NCI-H526 (cell line): ENCODE measurements around the gene BRAT1.

ENCODE experiments used
- DNase-seq, 2 experiments: peaks; one replicate each; lab custom pipeline; 2025; lab: John Stamatoyannopoulos, UW

BRAT1 gene

DNA sequence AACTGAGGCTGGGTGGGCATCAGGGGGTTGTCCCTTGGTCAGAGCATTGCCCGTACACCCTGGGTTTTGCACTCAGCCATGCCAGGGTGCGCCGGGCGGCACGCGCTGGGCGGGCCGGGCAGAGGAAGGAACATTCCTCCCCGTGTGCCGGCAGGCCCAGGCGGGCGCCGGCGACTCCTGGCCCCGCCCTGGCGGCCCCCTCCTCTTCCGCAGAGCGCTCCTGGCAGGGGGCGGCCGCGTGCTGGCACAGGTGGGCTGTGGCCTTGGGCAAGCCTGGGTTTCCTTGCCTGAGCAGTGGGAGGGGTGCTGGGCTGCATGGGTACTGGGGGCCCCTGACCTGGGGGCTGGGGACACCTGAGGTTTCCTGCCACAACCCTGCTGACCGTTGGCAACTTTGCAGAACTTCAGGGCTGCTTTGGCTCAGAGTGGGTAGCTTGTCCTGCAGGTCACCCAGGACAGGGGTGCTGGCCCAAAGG is 31.8 kb downstream of the BRAT1 start:
- DNase-seq, result peak; percentile 45 to 87

DNA sequence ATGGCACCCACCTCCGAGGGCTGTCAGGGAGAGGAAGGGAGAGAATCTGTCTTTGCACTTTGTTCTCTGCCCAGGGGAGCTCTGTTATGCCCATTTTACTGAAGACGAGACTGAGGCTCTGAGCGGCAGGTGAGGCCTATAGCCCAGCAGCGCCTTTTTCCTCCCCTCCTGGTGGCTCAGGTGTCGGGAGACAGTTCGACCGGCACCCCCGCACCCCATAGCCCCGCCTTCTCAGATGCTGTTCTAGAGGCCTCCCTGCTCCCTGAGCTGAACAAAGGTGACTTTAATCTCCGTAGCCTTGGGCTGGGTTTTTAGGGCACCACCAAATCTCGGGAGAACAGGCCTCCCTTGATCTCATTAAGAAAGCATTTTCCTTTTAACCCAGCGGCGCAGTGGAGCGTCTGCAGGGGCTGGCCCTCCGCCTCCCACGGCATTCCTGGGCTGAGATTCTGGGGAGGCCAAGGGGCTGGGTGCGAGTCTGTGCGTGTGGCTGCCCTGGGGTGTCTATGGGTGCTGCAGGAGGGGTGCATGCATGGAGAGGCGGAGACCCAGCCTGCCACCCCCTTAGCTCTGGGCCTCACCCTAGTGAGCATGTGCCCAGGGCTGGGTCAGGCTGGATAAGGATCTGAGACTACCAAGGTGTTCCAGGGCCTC is 32.4 kb downstream of the BRAT1 start:
- DNase-seq, result peak in 1 of 2 experiments; percentile 44

DNA sequence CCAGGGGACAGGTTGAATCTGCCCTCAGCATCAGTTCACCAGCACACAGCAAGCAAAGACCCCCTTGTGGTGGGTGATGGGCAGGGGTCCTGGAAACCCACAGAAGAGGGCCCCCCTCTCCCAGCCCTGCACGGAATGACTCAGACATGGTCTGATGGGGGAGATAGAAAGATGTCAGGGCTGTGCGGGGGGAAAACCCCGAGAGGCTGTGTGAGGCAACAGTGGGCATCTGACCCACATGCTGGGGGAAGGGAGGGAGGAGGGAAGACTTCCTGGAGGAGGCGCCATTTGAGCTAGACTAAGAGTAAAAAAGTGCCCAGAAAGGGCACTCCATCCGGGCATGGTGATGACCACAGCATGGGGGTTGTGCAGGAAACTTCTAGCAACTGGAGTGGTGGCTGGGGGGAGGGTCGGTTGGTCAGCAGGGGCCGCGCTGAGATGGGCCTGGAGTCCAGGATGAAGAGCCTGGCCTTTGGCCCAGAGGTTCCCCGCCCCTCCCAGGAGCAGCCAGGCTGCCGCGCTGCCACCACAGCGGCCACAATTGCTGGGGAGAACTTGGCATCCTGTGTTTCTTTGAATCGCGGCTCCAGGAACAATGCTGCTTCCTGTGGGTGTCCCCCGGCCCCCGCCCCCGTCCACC is 33.3 kb downstream of the BRAT1 start:
- DNase-seq, result no peak

DNA sequence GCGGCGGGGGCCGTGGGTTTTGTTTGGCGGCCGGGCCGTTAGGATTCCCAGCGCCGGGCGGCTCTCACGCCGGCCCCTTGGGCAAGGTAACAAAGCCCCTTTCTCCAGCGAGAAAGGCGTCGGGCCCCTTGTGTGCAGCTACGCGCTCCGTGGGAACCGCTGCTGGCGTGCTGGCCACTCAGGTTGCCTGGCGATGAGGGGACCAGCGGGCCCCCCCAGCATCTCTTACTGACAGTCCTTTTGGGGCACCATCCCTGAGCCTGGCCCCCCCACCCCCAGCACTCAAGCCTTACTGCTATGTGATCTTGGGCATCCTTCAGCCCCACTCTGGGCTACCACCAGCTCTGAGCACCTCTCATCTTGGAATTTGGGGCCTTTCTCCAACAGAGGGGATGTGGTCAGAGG is 34.0 kb downstream of the BRAT1 start:
- DNase-seq, result peak in 1 of 2 experiments; percentile 50

DNA sequence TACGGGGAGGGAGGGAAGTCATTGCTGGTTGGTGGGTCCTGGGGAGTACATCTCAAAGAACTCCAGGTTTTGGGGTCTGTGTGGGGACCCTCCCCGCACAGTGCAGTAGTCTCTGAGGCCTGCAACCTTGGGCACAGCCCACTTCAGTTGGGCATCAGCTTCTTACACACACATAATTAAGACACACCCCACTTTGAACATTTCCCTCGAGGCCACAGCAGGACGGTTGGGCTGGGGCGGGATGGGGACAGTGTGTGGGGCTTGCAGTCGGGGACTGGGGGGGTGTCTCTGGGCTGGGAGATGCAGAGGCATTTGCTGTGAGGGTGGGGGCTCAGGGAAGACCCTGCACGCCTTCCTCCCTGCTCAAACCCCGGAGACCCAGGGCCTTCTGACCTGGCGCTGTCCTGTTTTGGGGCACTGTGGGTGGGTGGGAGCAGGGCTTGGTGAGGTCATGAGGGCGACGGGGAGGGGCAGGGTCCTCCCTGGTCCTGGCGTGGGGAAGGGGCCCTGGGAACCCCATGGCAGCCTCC is 34.5 kb downstream of the BRAT1 start:
- no peak for DNase-seq

DNA sequence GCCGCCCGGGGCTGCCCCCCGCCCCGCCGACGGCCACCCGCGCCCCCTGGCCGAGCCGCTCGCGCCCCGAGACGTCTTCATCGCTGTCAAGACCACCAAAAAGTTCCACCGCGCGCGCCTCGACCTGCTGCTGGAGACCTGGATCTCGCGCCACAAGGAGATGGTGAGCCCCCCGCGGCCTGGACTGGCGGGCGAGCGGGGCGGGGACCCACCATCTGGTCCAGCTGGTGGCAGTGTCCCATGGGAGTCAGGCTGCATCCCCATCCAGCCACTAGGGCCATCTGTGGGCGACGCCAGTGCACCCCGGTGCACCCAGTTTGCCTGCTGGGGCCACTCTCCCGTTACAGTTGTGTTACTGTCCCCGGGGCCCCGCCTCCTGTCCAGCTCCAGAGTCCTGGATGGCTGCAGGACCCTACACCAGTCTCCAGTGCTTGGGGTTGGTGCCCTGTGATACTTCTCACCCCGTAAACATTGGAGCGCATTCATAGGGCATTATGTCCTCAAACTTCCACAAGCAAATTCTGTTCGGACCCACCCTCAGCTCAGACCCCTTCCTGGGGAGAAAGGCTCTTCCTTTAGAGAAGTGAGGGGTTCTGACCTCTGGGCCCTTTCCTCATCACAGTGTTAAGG is 35.1 kb downstream of the BRAT1 start:
- DNase-seq, result peak in 1 of 2 experiments; percentile 50

DNA sequence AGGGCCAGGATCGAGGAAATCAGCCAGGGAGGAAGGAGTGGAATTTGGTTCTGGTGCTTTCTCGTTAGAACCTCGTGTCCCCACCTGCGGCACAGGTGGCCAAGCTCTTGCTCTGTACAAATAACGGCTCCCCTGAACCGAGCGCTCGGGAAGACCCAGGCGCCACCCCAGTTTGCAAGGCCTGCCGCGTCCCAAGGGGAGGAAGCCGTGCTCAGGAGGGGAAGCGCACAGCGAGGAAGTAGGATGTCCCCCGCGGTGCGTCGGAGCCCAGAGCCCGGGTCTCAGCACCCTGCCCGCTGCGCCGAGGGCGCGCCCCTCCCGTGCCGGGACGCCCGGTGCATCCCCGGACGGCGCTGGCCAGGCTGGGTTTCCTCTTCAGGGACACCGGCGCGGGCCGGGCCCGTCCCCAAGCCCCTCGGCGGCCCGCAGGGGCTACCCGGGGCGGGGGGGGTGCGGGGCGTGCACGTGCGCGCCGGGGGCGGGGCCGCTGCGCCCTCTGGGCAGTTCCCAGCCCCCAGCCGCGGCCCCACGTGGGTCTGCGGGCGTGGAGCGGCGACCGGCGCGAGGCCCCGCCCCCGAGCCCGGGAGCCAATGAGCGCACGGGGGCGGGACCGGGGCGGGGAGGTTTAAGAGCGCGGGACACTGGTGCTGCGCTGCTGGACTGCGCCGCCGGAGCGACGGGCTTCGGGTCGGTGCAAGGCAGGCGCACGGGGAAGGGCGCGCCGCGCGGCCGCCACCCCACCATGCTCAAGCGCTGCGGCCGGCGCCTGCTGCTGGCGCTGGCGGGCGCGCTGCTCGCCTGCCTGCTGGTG is 36.0 kb downstream of the BRAT1 start, which contains the start of gene LFNG:
TSS of gene LFNG (plus strand) at position 656 of the 812 bp plus-strand sequence. CDS start at position 744, 88 bp downstream.
- DNase-seq, result peak; percentile 43 to 97

DNA sequence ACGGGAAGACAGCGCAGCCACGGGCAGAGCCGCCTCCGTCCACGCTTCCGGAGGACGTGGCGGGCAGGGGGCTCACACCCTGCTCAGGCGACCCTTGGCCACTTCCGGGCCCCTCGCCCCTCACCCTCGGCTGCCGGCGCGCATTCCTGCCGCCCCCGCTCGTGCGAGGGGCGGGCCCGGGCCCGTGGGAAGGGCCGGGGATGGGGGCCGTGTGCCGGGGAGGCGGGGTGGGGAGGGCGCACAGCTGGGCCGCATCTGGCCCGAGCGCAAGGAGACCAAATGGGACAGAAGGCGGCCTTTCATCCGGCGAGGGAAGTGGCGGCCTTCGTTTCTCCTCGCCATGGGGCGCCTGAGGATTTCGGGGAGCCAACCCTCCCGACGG is 36.6 kb downstream of the BRAT1 start:
- DNase-seq, result no peak

DNA sequence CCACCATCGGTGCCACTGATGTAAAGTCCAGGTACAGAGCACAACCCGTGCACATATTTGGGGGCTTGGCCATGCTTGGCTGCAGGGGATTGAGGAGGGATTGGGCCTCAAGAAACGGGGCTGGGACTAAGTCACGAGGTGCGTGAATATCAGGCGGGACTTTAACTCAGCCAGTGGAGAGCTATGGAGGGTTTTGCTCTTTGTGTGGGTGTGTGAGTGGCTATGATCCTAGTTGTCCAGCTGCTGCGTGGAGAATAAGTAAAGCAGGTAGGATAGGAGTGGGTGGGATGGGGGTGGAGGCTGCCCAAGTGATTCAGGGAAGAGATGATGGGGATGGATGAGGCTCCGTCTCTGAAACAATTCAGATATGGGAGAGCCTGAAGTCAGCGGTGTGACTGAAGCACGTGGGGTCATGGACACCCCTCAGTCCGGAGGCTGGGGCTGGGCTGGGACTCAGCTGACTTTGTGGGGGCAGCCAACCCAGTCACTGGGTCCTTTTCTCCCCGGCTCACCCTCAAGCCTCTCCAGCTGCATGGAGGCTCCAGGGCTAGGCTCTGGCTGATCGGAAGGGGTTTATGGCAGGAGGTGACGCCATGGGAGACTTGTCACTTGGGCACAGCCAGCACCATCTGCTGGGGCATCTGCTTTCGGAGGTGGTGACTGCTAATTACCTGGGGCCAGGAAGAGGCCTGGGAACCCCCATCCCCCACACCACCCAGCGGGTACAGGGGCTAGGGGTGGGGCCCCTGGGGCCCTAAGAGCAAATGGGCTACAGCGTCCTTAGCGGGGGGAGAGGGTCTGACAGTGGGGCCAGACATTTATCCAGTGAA is 37.4 kb downstream of the BRAT1 start:
- no peak for DNase-seq

DNA sequence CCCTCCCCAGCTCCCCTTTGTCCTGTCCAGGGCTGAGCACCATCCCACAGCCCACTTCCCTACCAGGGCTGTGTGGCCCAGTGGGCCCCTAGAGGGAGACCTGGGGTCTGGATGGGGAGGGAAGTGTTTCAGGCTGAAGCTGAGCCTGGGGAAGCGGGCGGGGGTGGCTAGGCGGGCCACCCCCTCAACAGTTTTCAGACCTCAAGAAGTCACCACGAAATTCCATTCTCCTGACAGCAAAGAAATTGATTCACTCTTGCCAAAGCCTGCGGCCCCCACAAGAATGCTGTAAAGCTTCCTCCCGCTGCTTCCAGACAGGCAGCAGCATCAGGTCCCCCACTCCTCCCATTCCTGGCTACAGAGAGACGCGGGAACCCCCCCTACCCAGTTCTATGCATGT is 38.3 kb downstream of the BRAT1 start:
- DNase-seq, result no peak

DNA sequence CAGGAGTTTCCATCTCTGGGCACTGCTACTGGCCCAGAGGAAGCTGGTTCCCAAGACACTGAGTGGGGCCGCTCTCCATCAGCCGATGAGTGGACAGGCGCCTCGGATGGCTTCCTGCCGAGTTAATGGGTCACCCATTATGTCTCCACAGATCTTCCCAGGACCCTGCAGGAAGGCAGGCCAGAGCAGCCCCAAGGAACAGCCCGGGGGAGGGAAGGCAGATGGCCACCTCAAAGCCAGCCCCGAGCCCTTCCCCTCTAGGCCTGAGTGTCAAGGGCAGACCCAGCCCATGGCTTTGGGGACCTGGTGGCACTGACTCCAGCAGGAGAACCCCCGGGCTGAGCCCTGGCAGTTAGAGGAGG is 39.1 kb downstream of the BRAT1 start:
- no peak for DNase-seq

DNA sequence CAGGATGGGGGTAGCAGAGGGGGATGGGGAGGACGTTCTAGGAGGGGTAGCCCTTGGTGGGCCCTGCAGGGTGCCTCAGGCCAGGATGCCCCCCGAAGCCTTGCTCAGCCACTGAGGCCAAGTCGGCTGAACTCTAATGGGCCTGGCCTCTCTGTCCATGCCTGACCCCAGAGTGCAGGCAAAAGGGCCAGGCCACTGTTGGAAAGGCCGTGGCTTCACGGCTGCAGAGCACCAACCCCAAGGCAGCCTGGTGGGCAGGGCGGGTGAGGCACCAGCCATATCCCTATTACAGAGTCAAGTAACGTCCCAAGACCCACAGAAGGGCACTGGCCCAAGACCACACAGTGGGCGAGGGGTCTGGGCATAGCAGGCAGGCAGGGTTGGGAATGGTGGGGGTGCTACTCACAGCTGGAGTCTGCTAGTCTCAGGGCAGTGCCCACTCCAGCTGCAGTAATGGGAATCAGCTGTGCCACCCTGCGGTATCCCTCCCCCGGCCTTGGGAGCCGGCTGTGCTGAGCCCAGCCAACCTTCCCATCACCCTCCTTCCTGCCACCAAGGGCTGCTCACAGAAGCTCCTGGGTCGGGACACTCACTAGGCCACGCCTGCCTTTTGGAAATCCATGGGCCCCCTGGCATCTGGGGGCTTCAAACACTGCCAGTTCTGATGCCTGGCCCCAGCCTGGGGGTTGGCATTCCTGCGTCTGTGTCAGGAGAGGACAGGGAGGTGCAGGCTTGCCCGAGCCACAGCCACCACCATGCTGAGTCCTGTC is 39.7 kb downstream of the BRAT1 start:
- no peak for DNase-seq

DNA sequence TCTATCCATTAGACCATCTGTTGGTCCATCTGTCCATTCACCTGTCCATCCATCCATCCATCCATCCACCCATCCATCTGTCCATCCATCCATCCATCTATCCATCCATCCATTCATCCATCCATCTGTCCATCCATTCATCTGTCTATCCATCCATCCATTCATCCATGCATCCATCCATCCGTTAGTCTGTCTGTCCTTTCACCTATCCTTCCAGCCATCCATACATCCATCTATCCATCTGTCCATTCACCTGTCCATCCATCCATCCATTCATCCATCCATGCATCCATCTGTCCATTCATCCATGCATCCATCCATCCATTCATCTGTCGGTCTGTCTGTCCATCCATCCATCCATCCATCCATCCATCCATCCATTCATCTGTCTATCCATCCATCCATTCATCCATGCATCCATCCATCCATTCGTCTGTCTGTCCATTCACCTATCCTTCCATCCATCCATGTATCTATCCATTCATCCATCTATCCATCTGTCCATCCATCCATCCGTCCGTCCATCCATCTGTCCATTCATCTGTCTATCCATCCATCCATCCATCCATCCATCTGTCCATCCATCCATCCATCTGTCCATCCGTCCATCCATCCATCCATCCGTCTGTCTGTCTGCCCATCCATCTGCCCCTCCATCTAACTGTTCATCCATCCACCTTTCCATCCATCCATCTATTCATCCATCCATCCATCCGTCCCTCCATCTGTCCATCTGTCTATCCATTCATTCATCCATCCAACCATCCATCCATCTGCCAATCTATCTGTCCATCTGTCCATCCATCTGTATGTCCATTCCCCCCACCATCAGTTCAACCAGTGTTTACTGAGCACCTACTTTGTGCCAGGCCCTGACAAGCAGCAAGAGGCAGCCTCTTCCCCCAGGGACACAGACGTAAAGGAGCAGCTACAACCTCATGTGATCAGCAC is 40.6 kb downstream of the BRAT1 start:
- no peak for DNase-seq

DNA sequence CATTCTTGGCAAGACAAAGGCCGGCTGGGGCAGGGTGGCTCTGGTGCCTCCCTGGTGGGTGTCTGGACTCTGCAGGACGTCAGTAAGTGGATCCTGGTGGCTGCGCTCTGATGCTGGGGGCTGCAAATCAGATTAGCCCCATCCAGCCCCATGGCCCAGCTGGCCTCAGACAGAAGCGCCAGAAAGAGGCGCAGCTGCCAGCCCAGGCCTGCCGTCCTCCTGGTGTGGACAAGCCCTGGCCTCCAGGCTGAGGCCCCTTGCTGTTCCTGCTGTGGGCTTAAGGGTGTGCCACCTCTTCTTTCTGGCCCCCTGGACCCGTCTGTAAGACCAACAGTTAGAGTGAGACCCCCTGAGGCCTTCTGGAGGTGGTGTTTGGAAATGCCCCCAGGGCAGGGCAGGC is 41.6 kb downstream of the BRAT1 start:
- DNase-seq, result no peak

DNA sequence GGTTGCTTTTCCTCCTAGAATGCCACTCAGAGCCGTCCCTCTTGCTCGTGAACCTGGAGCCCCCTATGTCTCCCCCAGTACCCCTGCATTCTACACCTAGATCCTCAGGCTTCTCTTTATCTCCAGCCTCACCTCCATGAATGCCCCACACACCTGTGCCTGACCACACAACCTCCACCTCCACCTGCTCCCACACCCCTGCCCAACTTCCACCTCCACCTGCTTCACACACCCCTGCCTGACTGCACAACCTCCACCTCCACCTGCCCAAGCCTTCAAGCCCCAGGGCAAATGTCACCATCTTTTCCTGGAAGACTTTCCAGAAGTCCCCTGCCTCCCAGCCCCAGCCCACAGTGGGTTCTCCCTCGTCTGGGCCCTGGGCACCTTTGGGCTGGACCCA is 42.6 kb downstream of the BRAT1 start:
- DNase-seq, result no peak

DNA sequence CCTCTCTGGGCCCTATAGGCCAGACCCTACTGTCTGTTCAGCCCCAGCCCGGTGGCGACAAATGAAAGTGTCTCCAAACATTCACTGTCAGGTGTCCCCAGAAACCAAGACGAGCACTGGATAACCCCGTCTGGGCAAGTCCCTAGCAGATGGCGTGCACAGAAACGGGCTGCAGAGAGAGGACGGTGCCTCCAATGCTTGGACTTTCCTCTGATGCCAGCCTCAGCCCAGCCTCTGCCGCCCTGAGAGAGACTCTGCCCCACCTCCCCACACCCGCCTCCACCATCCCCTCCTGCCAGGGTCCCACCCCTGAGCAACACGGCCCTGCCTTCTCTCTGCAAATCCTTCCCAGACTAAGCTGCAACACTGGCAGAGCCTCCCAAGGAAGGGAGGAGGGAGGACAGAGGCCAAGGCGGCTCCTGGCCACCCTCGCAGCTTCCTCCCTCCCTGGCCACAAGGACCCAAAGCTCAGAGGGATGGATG is 43.1 kb downstream of the BRAT1 start:
- no peak for DNase-seq

DNA sequence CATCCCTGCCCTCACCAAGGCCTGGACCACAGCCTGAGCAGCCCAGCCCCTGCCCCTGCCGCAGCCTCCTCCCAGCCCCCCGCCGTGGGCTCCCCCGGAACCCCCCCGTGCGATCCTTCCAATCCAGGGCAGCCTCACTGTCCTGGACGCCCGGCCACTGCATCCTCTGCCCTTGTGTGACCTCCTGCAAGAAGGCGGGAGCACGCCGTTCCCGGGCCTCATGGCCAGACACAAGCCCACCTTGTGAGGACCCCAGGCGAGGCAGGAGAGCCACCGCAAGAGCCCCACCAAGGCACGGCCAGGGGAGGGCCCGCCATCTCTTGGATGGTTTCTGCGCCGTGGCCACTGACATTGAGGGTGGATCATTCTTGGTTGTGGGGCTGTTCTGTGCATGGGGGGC is 43.6 kb downstream of the BRAT1 start:
- DNase-seq, result no peak

DNA sequence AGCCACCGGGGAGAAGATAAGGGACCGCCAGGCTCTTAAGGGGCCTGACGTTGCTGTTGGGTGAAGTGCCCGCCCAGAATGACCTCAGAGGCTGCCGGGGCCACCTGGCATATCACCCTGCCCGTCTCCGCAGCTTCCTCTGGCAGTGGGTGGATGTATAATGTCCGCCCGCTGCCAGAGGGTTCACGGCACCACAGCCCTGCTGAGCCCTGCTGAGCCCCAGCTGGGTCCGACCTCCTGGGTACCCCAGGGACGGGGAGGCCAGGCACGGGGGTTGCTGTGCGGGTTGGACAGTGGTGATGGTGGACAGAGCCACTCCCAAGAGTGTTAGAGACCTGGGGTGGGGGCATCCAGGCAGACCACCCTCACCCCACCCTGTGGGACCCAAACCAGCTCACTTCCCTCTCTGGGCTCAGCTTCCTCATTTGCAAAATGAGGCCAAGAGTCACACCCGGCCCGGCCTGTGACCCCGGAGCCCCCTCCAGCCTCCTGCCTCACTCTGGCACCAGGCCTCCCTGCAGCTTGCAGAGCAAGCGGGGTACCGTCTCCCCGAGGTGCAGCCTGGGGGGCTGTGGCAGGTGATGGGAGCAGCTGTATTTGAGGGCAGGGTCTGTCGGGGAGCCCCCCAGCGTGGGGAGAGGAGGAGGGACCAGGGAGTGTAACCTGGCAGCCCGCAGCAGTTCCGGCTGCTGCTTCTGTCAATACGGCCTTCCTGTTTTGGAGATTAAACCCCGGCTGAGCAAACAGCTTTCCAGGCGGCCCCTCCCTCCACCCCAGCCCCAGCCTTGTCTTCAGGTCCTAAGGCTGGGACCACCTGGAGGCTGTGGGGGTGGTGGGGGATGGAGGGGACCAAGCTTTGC is 44.2 kb downstream of the BRAT1 start:
- peak in 1 of 2 experiments; percentile 34 for DNase-seq
